CD4-positive, alpha-beta T cell (primary cell): ENCODE measurements around the gene CALCOCO1. TPM values are rescaled to one million over a fixed set of nuclear protein-coding genes. Genes with fewer than 3 reads are reported as not detected.

Source experiments
- ATAC-seq: fragments of 200-7000 bp; cut with Tn5 transposase; one replicate; pipeline ENCODE4 v1.10.0; 2022; ENCODE audit warnings: mild to moderate bottlenecking; ENCODE audit not compliant: poor library complexity
- CTCF ChIA-PET: fragments of 350-600 bp; sonication (Branson Sonifier 250); formaldehyde crosslinking; loops from one replicate; lab custom pipeline; 2021; ENCODE audit warnings: antibody characterized with exemption, inconsistent platforms; lab: Charles Lee
- POLR2A ChIA-PET: fragments of 350-600 bp; sonication (Branson Sonifier 250); formaldehyde crosslinking; loops from one replicate; lab custom pipeline; 2021; ENCODE audit warnings: antibody characterized with exemption, inconsistent platforms; lab: Charles Lee
- DNase-seq, 14 experiments: peaks; one replicate each; pipeline ENCODE4 v3.0.0-alpha.2; 2013 to 2020; ENCODE audit warnings: mixed read lengths in 2 of 14
- H3K27ac ChIP-seq, 2 donors: one replicate each; pipeline versions ENCODE4 v1.5.1 to v1.7.0; 2013; ENCODE audit warnings: low read length in 2 of 2, low read depth in 1 of 2, mild to moderate bottlenecking in 1 of 2
- H3K27me3 ChIP-seq, 2 experiments: 1 replicate in 1 of 2; 2 replicates in 1 of 2; pipeline versions ENCODE4 v1.6.1 to v1.7.0; 2013; ENCODE audit warnings: low read length in 2 of 2, control low read depth in 1 of 2, mild to moderate bottlenecking in 1 of 2, moderate library complexity in 1 of 2; ENCODE audit not compliant: insufficient read depth in 2 of 2, control insufficient read depth in 1 of 2
- H3K36me3 ChIP-seq: one replicate; pipeline ENCODE4 v1.6.1; 2013; ENCODE audit warnings: low read length, control low read depth; ENCODE audit not compliant: insufficient read depth
- H3K4me1 ChIP-seq: one replicate; pipeline ENCODE4 v1.6.1; 2013; ENCODE audit warnings: low read length, control low read depth; ENCODE audit not compliant: insufficient read depth
- H3K4me3 ChIP-seq: one replicate; pipeline ENCODE4 v1.5.1; 2013; ENCODE audit warnings: mild to moderate bottlenecking, low read length, moderate library complexity
- H3K9me3 ChIP-seq, 2 experiments: 1 replicate in 1 of 2; 2 replicates in 1 of 2; pipeline versions ENCODE4 v1.6.1 to v1.7.0; 2013; ENCODE audit warnings: low read length in 2 of 2, mild to moderate bottlenecking in 2 of 2, control low read depth in 1 of 2, moderate library complexity in 1 of 2; ENCODE audit not compliant: control insufficient read depth in 1 of 2, insufficient read depth in 1 of 2
- H3K27ac Mint-ChIP-seq: one replicate; pipeline ENCODE4 v1.8.0; 2020; ENCODE audit warnings: mixed read lengths
- H3K27me3 Mint-ChIP-seq: one replicate; pipeline ENCODE4 v1.8.0; 2021; ENCODE audit warnings: mixed read lengths
- H3K36me3 Mint-ChIP-seq: one replicate; pipeline ENCODE4 v1.8.0; 2021; ENCODE audit warnings: low read depth, mixed read lengths
- H3K4me1 Mint-ChIP-seq: one replicate; pipeline ENCODE4 v1.8.0; 2021; ENCODE audit warnings: low read depth, mixed read lengths
- H3K4me3 Mint-ChIP-seq: one replicate; pipeline ENCODE4 v1.8.0; 2020; ENCODE audit warnings: mild to moderate bottlenecking, mixed read lengths
- H3K9me3 Mint-ChIP-seq: one replicate; pipeline ENCODE4 v1.8.0; 2020; ENCODE audit warnings: mixed read lengths
- CTCF ChIP-seq: fragments of 200-600 bp; IDR thresholded peaks from one replicate; pipeline ENCODE4 v1.8.0; 2022; ENCODE audit warnings: antibody characterized with exemption, mild to moderate bottlenecking
- intact Hi-C, 2 experiments: fragments of 100-400 bp; cut with DNase I in 1 of 2; cut with micrococcal nuclease in 1 of 2; formaldehyde crosslinking; loops; one replicate each; pipeline versions ENCODE4 v1.15.1 to v1.9.0; 2023 to 2025; cut with DNase I, micrococcal nuclease
- total RNA-seq, 174 experiments: library from RNA in 2 of 174; stranded (reverse) in 2 of 174; gene quantifications; one replicate each; pipeline ENCODE4 v1.2.3 and lab custom pipeline; 2021 to 2026

Gene CALCOCO1
- total RNA-seq, 2 experiments from 2014 or later: 66.8 to 69.3 TPM

GRCh38 chr12:53686436-53686835 lies 40.8 kb downstream of the CALCOCO1 start:
- intact Hi-C loops: no loop called here
- TF ChIP-seq CTCF: no peak
- Histone ChIP-seq H3K36me3 (no peaks in the 10 kb centered on the region), H3K4me1 (no peaks in the 10 kb centered on the region), H3K4me3 (no peak overlapping the region), H3K9me3 (peaks cover 0 to 5% of the 10 kb centered on the region in 2 experiments), H3K27ac (no peak overlapping the region), H3K27me3 (peaks cover 0 to 3% of the 10 kb centered on the region in 2 experiments)
- no peaks in the 10 kb centered on the region for H3K36me3 Mint-ChIP-seq
- H3K4me1 Mint-ChIP-seq: no peaks in the 10 kb centered on the region
- no peak for ATAC-seq
- no peak overlapping the region for H3K4me3 Mint-ChIP-seq
- peaks cover 9% of the 10 kb centered on the region for H3K27me3 Mint-ChIP-seq
- no peaks in the 10 kb centered on the region for H3K9me3 Mint-ChIP-seq
- ChIA-PET CTCF (interaction anchor here (1.2 kb wide), 1 partner anchor 11 kb away, joined by 9 read pairs; the partner anchor contains the start of gene ATP5MC2), POLR2A (interaction anchor here (1.2 kb wide), 1 partner anchor 60 kb away, joined by 3 read pairs; no protein-coding TSS in a partner anchor)
- no peak for DNase-seq
- no peak overlapping the region for H3K27ac Mint-ChIP-seq

DNA sequence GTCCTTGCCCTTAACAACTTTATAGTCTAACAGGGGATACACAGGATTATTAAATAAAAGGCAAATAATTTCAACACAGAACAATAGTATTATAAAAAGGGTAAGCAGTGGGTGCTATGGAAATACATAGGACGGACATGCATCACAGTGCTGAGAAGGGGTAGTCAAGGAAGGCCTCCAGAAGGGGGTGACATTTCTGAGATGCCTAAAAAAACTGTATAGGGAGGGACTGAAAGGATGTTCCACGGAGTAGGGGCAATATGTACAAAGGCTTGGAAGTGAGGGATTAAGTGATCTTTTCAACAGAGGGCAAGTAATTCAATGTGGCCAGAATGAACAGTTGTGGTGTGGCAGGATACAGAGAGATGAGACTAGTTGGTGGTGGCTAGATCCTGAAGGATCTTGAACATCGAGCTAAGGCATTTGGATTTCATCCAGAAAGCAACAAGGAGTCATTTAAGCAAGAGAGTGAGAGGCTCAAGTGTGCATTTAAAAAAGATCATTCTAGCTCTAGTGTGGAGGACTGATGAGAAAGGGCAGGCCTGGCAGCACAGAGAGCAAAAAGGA lies 42.5 kb downstream of the CALCOCO1 start:
- ATAC-seq: no peak
- Mint-ChIP-seq H3K36me3 (no peaks in the 10 kb centered on the region), H3K4me1 (no peaks in the 10 kb centered on the region), H3K9me3 (no peaks in the 10 kb centered on the region), H3K27me3 (peaks cover 5% of the 10 kb centered on the region), H3K27ac (no peak overlapping the region), H3K4me3 (no peak overlapping the region)
- no peak for DNase-seq
- Histone ChIP-seq H3K36me3 (no peaks in the 10 kb centered on the region), H3K27ac (no peak overlapping the region), H3K4me1 (no peaks in the 10 kb centered on the region), H3K9me3 (no peaks in the 10 kb centered on the region), H3K27me3 (no peaks in the 10 kb centered on the region), H3K4me3 (no peak overlapping the region)
- ChIA-PET CTCF (interaction anchor here (1.0 kb wide), 1 partner anchor 9 kb away, joined by 4 read pairs; the partner anchor contains the start of gene ATP5MC2), POLR2A (no interaction called here)
- intact Hi-C loops: no loop called here
- TF ChIP-seq CTCF: no peak

DNA sequence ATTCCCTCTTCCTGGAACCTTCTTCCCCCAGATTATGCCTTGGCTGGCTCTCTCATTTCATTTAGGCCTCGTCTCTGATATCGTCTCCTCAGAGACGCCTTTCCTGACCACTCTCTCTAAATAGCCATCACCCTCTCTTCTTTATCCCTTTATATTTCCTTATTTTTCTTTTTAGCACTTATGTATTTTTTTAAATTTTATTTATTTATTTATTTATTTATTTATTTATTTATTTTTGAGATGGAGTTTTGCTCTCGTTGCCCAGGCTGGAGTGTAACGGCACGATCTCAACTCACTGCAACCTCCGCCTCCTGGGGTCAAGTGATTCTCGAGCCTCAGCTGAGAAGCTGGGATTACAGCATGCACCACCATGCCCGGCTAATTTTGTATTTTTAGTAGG lies 43.3 kb downstream of the CALCOCO1 start:
- Histone ChIP-seq H3K36me3 (no peaks in the 10 kb centered on the region), H3K27me3 (no peaks in the 10 kb centered on the region), H3K9me3 (no peaks in the 10 kb centered on the region), H3K27ac (no peak overlapping the region), H3K4me3 (no peak overlapping the region), H3K4me1 (no peaks in the 10 kb centered on the region)
- ChIA-PET CTCF (interaction anchor here (1.0 kb wide), 1 partner anchor 8 kb away, joined by 4 read pairs; the partner anchor contains the start of gene ATP5MC2), POLR2A (no interaction called here)
- Mint-ChIP-seq H3K4me3 (no peak overlapping the region), H3K27ac (no peak overlapping the region), H3K36me3 (no peaks in the 10 kb centered on the region), H3K27me3 (peaks cover 12% of the 10 kb centered on the region), H3K4me1 (no peaks in the 10 kb centered on the region), H3K9me3 (no peaks in the 10 kb centered on the region)
- intact Hi-C loops: no loop called here
- ATAC-seq (no peak), DNase-seq (no peak)
- TF ChIP-seq CTCF: no peak
